Activated naive CD8-positive, alpha-beta T cell treated with anti-CD3 and anti-CD28 coated beads, Interleukin-2, amount 50 U/mL, for 24 hours (primary cell): ENCODE results near the gene FBXW7.
"Not testable (repeated sequence)": the region's sequence is repeated elsewhere in the genome, so short reads cannot be mapped to it uniquely, and the experiment has no call there.

Experiments used
- ATAC-seq: fragments of 150-1000 bp; cut with Tn5 transposase; one replicate; pipeline ENCODE4 v1.10.0; 2021
- DNase-seq: peaks from one replicate; pipeline ENCODE4 v3.0.0; 2021
- H3K27ac Mint-ChIP-seq: one replicate; pipeline ENCODE4 v1.8.0; 2021; ENCODE audit warnings: mild to moderate bottlenecking, mixed read lengths
- H3K27me3 Mint-ChIP-seq: one replicate; pipeline ENCODE4 v1.8.0; 2021; ENCODE audit warnings: mixed read lengths
- H3K36me3 Mint-ChIP-seq: one replicate; pipeline ENCODE4 v1.8.0; 2021; ENCODE audit warnings: low read depth, mixed read lengths
- H3K4me1 Mint-ChIP-seq: one replicate; pipeline ENCODE4 v1.8.0; 2021; ENCODE audit warnings: mixed read lengths
- H3K4me3 Mint-ChIP-seq: one replicate; pipeline ENCODE4 v1.8.0; 2021; ENCODE audit warnings: mild to moderate bottlenecking, moderate library complexity, mixed read lengths
- H3K9me3 Mint-ChIP-seq: one replicate; pipeline ENCODE4 v1.8.0; 2021; ENCODE audit warnings: mixed read lengths

The FBXW7 gene

DNA sequence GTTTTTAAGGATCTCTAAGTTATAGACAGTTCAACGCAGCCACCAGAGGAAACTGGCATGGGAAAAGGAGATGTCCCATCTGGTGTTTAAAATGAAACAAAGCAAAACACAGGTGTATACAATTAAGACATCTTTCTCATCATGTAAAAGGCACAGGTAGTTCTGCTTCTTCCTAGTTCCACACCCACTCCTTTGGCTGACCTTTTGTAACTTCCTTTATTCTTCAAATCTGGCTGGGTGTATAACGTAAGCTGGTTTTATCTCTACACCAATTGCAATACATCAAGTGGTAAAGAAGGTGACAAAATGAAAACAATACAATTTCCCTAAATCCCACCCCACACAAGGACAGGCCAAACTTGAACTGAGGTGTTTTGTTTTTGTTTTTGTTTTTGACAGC lies 27.3 kb upstream of the FBXW7 start:
- DNase-seq (no peak), ATAC-seq (no peak)
- H3K9me3 Mint-ChIP-seq, result no peaks in the 10 kb centered on the region
- H3K27me3 Mint-ChIP-seq, result no peaks in the 10 kb centered on the region
- no peaks in the 10 kb centered on the region for H3K36me3 Mint-ChIP-seq
- no peak overlapping the region for H3K4me3 Mint-ChIP-seq
- H3K27ac Mint-ChIP-seq, result no peak overlapping the region
- no peaks in the 10 kb centered on the region for H3K4me1 Mint-ChIP-seq

DNA sequence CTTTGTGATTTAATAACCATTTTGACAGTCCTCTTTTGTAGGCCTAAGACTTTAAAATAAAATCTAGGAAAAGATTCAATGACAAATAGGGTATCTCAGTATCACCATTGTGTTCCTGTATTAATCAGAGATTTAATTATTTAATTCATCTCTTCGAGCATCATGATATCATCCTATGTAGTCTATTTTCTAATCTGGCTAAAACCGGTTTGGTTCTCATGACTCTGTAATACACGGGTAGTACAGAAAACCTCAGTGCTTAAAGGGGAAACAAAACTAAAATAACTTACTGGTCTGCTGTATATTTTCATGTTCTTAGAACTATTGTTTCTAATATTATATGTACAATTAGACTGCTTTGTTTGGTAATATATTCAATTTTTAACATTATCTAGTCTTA lies 23.7 kb upstream of the FBXW7 start:
- Mint-ChIP-seq H3K27me3 (no peaks in the 10 kb centered on the region), H3K9me3 (no peaks in the 10 kb centered on the region), H3K4me3 (no peak overlapping the region), H3K27ac (no peak overlapping the region), H3K4me1 (peaks cover 17% of the 10 kb centered on the region), H3K36me3 (no peaks in the 10 kb centered on the region)
- no peak for ATAC-seq
- DNase-seq, result no peak

DNA sequence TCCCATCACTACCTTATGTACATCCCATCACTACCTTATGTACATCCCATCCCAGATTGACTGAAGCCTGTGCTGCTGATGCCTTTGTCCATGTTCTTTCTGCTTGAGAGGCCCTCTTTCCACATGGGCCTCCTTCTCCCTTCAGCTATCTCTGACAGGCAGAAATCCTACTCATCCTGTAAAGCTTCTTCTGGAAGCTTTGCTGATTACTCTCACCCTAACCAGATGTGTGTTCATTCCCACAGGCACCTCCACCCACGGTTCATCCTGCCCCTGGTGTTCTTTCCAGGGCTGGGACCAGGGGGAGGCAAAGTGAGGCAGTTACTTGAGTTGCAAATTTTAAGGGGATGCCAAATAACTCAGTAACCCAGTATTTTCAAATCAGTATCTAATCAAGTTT lies 22.5 kb upstream of the FBXW7 start:
- Mint-ChIP-seq H3K4me3 (no peak overlapping the region), H3K4me1 (peaks cover 29% of the 10 kb centered on the region), H3K27ac (no peak overlapping the region), H3K36me3 (no peaks in the 10 kb centered on the region), H3K27me3 (no peaks in the 10 kb centered on the region), H3K9me3 (no peaks in the 10 kb centered on the region)
- ATAC-seq (no peak), DNase-seq (no peak)

DNA sequence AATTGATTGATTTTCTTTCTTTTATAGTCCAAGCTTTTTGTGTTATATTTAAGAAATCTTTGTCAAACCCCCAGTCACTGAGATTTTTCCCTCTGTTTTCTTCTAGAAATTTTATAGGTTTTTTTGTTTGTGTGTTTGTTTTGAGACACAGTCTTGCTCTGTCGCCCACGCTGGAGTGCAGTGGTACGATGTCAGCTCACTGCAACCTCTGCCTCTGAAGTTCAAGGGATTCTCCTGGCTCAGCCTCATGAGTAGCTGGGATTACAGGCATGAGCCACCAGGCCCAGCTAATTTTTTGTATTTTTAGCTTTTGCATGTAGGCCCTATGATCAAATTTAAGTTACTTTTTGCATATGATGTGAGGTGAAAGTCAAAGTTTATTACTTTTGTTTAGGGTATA lies 20.9 kb upstream of the FBXW7 start:
- no peaks in the 10 kb centered on the region for H3K27me3 Mint-ChIP-seq
- ATAC-seq, result no peak
- peaks cover 42% of the 10 kb centered on the region for H3K4me1 Mint-ChIP-seq
- no peak overlapping the region for H3K27ac Mint-ChIP-seq
- H3K36me3 Mint-ChIP-seq, result no peaks in the 10 kb centered on the region
- no peak for DNase-seq
- no peaks in the 10 kb centered on the region for H3K9me3 Mint-ChIP-seq
- H3K4me3 Mint-ChIP-seq, result no peak overlapping the region

DNA sequence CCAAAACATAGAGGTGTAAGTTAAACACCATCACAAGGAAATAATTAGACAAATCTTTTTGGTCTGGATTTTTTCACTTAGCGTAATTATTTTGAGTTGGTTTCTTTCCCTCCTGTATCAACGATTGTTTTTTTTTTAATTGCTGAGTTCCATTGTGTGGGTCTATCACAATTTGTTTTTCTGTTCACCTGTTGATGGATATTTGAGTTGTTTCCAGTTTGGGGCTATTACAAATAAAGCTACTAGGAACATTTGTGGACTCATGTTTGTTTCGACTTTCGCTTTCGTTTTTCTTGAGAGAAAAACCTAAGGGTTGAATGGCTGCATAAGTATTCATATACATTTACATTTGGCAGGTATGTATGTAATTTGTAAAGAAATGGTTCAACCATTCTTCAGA lies 20.4 kb upstream of the FBXW7 start:
- Mint-ChIP-seq H3K27ac (no peak overlapping the region), H3K27me3 (no peaks in the 10 kb centered on the region), H3K4me3 (peak overlapping the region; percentile 32), H3K4me1 (peaks cover 47% of the 10 kb centered on the region), H3K36me3 (no peaks in the 10 kb centered on the region), H3K9me3 (no peaks in the 10 kb centered on the region)
- DNase-seq (no peak), ATAC-seq (no peak)

DNA sequence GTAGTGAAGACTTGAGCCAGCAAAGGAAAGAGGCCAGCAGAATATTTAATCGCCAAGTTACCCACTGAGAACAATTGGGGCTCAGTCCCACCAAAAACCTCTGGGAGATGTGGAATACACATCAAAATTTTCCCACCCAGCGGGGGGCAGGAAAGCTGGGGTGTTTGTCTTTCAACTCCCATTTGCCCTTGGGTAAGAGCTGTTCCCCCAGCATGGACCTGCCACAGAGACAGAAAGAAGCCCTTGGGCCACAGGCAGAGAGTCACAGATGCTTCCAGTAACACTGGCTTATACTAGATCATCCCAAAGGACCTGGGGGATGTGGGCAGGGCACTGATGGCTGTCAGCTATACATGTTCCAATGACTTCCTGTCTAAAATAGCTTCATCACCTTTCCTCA lies 18.9 kb upstream of the FBXW7 start:
- Mint-ChIP-seq H3K4me3 (no peak overlapping the region), H3K4me1 (peaks cover 51% of the 10 kb centered on the region), H3K27me3 (no peaks in the 10 kb centered on the region), H3K36me3 (no peaks in the 10 kb centered on the region), H3K9me3 (no peaks in the 10 kb centered on the region), H3K27ac (peak overlapping the region; percentile 86)
- ATAC-seq, result no peak
- no peak for DNase-seq

DNA sequence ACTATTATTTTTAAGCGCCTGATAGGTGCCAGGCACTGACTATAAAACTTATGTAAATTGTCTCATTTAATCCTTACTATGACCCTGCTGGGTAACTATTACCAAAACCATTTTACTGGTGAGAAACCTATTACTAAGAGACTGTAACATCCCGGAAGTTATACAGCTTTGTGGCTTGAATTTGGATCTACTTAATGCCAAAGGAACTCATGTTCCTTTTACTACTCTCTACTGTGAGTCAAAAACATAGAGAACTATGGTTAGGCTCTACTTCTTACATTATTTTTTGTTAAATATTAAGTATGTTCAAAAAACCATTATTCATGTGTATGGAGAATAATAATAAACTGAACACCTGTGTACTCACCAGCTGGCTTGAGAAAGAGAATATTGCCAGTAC lies 14.8 kb upstream of the FBXW7 start:
- H3K4me3 Mint-ChIP-seq, H3K27ac Mint-ChIP-seq: not testable (repeated sequence)
- H3K4me1 Mint-ChIP-seq, result peaks cover 43% of the 10 kb centered on the region

DNA sequence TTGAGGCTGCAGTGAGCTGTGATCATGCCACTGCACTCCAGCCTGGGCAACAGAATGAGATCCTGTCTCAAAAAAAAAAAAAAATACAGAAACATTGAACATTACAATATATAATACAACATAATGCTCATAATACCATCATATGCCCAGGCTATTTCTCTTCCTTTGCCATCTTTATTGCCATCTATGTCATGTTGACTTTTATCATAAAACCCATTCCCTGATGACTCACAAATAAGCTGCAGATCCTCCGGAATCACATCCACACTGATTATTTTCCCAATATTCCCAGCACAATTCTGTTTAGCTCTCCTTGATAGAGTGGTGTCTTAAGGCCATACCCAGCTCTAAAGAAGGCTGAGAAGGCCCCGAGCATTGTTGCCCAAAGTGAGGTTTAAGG lies 9.2 kb upstream of the FBXW7 start:
- ATAC-seq (no peak), DNase-seq (no peak)
- H3K36me3 Mint-ChIP-seq, result peaks cover 2% of the 10 kb centered on the region
- peaks cover 11% of the 10 kb centered on the region for H3K4me1 Mint-ChIP-seq
- no peaks in the 10 kb centered on the region for H3K9me3 Mint-ChIP-seq
- H3K27ac Mint-ChIP-seq, result no peak overlapping the region
- no peak overlapping the region for H3K4me3 Mint-ChIP-seq
- H3K27me3 Mint-ChIP-seq, result peaks cover 2% of the 10 kb centered on the region

More for the DNA sequence above, 14.8 kb upstream of the FBXW7 start:
- H3K27me3 Mint-ChIP-seq, DNase-seq, H3K9me3 Mint-ChIP-seq, H3K36me3 Mint-ChIP-seq, ATAC-seq: not testable (repeated sequence)

DNA sequence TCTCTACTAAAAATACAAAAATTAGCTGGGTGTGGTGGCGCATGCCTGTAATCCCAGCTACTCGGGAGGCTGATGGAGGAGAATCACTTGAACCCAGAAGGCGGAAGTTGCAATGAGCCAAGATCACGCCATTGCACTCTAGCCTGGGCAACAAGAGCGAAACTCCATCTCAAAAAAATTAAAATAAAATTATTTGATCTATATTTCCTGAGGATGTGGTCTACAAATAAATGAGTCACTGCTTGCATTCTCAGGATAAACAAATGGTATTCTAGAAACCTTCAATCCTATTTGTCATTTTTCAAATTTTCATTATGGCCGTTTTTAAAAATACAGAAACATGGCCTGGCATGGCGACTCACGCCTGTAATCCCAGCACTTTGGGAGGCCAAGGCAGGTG lies 8.6 kb upstream of the FBXW7 start:
- DNase-seq, H3K27me3 Mint-ChIP-seq, H3K36me3 Mint-ChIP-seq, H3K27ac Mint-ChIP-seq, H3K4me3 Mint-ChIP-seq, ATAC-seq, H3K9me3 Mint-ChIP-seq: not testable (repeated sequence)
- H3K4me1 Mint-ChIP-seq, result peaks cover 16% of the 10 kb centered on the region

DNA sequence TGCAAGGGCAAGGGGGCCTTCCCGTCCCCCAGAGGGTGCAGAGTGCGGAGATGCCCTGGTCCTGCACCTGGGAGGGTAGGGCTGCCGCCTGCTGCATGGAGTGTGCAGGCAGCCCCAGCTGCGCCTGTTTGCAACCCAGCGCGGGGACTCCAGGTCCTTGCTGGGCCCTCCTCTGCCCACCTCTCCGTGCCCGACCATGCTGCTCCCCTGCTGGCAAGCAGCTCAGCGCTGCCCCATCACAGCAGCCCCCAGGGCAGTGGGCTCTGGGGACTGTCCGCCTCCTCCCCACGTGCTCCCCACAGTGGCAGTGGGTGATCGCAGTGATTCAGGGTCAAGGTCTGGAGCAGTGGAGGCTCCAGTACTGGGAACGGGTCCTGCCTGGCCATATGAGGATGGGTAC lies 5.0 kb upstream of the FBXW7 start:
- H3K4me3 Mint-ChIP-seq, result no peak overlapping the region
- DNase-seq, result no peak
- H3K4me1 Mint-ChIP-seq, result peaks cover 43% of the 10 kb centered on the region
- ATAC-seq, result no peak
- H3K36me3 Mint-ChIP-seq, result peaks cover 8% of the 10 kb centered on the region
- no peaks in the 10 kb centered on the region for H3K9me3 Mint-ChIP-seq
- no peak overlapping the region for H3K27ac Mint-ChIP-seq
- H3K27me3 Mint-ChIP-seq, result no peaks in the 10 kb centered on the region

DNA sequence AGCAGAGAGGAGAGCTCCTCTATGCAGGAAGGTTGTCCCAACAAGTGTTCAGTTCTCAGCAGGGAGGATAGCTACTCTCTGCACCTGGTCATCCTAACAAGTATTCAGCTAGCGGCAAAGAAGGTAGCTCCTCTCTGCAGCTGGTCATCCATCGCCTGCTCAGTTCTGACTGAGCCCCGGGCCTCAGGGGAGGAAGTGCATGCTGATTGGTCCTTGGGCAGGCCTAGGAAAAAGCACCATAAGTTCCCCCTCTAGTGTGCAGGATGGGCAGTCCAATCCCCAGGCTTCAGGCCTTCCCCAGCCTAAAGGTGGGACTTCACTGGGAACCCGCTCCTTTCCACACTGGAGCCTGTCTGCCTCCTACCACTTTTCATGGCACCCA lies 4.4 kb upstream of the FBXW7 start:
- DNase-seq, result no peak
- Mint-ChIP-seq H3K9me3 (no peaks in the 10 kb centered on the region), H3K27me3 (no peaks in the 10 kb centered on the region), H3K4me1 (peaks cover 43% of the 10 kb centered on the region), H3K27ac (peak overlapping the region; percentile 71), H3K36me3 (peaks cover 8% of the 10 kb centered on the region), H3K4me3 (no peak overlapping the region)
- no peak for ATAC-seq

DNA sequence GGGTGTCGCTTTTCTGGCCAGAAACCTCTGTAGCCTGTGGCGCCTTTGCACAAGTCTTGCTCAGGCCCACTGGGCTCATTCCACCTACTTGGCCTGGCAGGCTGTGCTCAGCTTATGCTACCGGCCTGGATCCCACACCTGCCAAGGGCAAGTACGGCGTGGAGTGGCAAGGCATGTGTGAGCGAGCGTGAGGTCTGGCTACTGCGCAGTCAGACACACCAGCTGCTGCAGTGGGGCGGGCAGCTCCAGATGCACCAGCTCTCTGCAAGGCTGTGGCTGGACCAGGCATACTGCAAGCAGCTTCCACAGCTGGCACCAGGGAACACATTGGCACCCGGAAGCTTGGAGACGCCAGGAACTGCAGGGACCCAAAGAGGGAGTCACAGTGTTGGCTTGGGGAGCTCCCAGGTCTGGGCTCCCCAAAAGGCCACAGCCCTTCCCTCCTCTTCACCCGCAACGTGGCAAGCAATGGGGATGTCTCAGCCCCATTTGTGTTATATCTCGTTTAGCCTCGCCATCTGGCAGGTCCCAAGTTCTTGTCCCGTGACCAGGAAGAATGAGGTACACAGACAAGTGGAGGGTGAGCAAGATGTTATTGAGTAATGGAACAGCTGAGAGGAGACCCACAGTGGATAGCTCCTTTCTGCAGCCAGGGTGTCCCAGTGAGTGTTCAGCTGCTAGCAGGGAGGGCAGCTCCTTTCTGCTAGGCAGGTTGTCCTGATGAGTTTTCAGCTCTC lies 3.8 kb upstream of the FBXW7 start:
- no peaks in the 10 kb centered on the region for H3K27me3 Mint-ChIP-seq
- H3K9me3 Mint-ChIP-seq, result no peaks in the 10 kb centered on the region
- H3K27ac Mint-ChIP-seq, result peak overlapping the region; percentile 71
- no peak overlapping the region for H3K4me3 Mint-ChIP-seq
- ATAC-seq, result no peak
- peaks cover 38% of the 10 kb centered on the region for H3K4me1 Mint-ChIP-seq
- H3K36me3 Mint-ChIP-seq, result peaks cover 8% of the 10 kb centered on the region
- no peak for DNase-seq

DNA sequence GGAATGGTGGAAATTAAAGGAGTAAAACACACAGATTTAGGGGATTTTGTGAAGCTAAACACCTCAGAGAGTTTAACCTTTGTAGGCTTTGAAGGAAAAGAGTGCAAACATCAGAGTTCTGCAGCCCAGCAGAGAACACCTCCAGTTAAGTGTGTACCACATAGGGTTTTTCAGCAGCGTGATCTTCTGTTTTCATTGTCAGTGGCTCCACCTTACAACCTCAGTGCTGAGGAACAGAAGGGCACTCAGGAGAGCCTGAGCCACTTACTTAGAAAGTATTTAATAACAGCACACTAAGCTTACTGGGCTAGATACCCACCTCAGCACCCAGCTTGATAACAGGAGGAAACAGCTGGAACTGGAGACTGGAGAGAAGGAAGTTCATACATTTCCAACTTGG lies 2.0 kb upstream of the FBXW7 start:
- H3K27me3 Mint-ChIP-seq, result no peaks in the 10 kb centered on the region
- DNase-seq (no peak), ATAC-seq (no peak)
- H3K4me3 Mint-ChIP-seq, result peak overlapping the region; percentile 92
- H3K9me3 Mint-ChIP-seq, result no peaks in the 10 kb centered on the region
- H3K36me3 Mint-ChIP-seq, result peaks cover 11% of the 10 kb centered on the region
- peak overlapping the region; percentile 98 for H3K27ac Mint-ChIP-seq
- H3K4me1 Mint-ChIP-seq, result peaks cover 46% of the 10 kb centered on the region

DNA sequence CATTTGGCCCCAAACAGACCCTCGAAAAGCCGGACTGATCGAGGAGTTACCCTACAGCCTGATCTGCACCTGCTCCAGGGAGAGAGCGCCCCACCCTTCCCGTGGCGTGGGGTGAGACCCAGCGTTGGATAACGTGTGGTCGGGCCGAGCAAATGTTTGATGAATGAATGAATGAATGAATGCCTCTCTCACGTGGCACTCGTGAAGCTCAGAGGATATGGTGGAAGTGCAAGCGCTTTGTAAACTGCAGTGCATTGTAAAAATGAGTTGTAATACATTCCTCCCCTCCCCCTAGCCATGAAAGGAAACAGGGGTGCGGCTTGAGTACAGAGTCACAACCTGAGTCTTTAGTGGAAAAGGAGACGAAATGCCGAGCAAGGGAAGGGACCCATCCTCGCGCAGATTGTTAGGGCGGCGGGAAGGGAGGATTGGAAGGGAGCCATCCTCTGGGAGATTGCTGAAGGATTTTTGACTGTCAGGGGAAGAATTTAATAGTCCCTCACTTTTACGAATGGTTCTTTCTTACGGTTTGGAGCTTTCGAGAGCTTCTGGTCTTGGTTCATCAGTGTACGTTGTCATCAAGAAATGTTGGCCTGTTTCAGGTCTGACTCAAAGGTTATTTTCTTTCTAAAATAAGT lies 772 bp upstream of the FBXW7 start:
- ATAC-seq, result peak; percentile 49
- Mint-ChIP-seq H3K4me1 (peaks cover 57% of the 10 kb centered on the region), H3K9me3 (no peaks in the 10 kb centered on the region), H3K36me3 (peaks cover 18% of the 10 kb centered on the region), H3K27ac (peak overlapping the region; percentile 98), H3K4me3 (peak overlapping the region; percentile 92), H3K27me3 (no peaks in the 10 kb centered on the region)
- no peak for DNase-seq

DNA sequence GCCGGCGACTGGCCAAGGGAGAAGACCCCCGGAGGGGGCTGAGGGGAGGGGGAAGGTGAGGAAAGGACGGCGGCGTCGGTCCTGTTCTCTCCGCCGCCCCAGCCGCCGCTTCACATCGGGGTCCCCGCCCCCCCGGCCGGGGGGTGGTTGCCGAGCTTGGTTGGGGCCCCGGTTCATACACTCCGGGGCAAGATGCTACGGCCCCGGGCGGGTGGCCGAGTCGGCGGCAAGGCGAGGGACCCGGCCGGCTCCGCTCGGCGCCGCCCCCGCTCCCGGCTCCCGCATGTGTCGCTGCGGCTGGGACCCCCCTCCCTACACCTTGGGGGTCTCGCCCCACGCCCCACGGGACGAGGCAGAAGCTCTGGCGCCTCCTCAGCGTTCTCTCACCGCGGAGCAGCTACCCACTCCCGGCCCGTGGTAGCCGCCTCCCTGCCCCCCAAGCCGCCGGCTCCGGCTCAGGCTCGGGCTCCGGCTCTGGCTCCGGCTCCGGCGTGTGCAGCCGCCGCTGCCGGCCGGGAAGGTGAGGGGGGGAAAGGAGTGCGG lies 461 bp downstream of the FBXW7 start:
- DNase-seq (peak; percentile 45), ATAC-seq (peak; percentile 0)
- Mint-ChIP-seq H3K27me3 (no peaks in the 10 kb centered on the region), H3K4me3 (peak overlapping the region; percentile 92), H3K4me1 (peaks cover 67% of the 10 kb centered on the region), H3K36me3 (peaks cover 26% of the 10 kb centered on the region), H3K9me3 (no peaks in the 10 kb centered on the region), H3K27ac (peak overlapping the region; percentile 98)
